HG03575 (cell line): Measurements from ENCODE around the gene SMYD4.

Source experiments
- ATAC-seq: cut with Tn5 transposase; IDR thresholded peaks from one replicate; pipeline ENCODE4 v1.9.1; 2021; ENCODE audit not compliant: unreplicated experiment, insufficient number of reproducible peaks, low FRiP score; ENCODE audit errors: extremely low read depth

Gene SMYD4

GRCh38 chr17:1737531-1738291 is 92.0 kb downstream of the SMYD4 start:
- ATAC-seq = no peak

- no peak for ATAC-seq
Measured at GRCh38 chr17:1736348-1737281, 93.1 kb downstream of the SMYD4 start.

- ATAC-seq = no peak
Measured at GRCh38 chr17:1735834-1736347, 93.8 kb downstream of the SMYD4 start.

- no peak for ATAC-seq
Measured at GRCh38 chr17:1735418-1735817, 94.3 kb downstream of the SMYD4 start.

- ATAC-seq = no peak
Measured at GRCh38 chr17:1733759-1734158, 95.9 kb downstream of the SMYD4 start.

GRCh38 chr17:1732833-1733321 is 96.8 kb downstream of the SMYD4 start:
- ATAC-seq = no peak

GRCh38 chr17:1732241-1732832 is 97.4 kb downstream of the SMYD4 start:
- no peak for ATAC-seq

GRCh38 chr17:1731194-1731506 is 98.6 kb downstream of the SMYD4 start:
- ATAC-seq = no peak

- ATAC-seq = no peak
Measured at GRCh38 chr17:1730326-1731193, 99.1 kb downstream of the SMYD4 start.

GRCh38 chr17:1729966-1730325 is 99.8 kb downstream of the SMYD4 start:
- ATAC-seq = no peak
